Neural cell (in vitro differentiated cells): Measurements from ENCODE around the gene PAK4.
"Not testable (repeated sequence)": the region's sequence is repeated elsewhere in the genome, so short reads cannot be mapped to it uniquely, and the experiment has no call there.

ENCODE experiments used
- CTCF ChIP-seq: fragments of 450-650 bp; IDR thresholded peaks from 2 replicates; pipeline ENCODE4 v1.5.1; 2014; ENCODE audit warnings: antibody characterized with exemption, mild to moderate bottlenecking, moderate library complexity; ENCODE audit not compliant: poor library complexity, severe bottlenecking
- EP300 ChIP-seq: fragments of 450-650 bp; conservative IDR thresholded peaks from 2 replicates; pipeline ENCODE4 v1.6.1; 2014; ENCODE audit warnings: antibody characterized with exemption, mild to moderate bottlenecking, moderate library complexity; ENCODE audit not compliant: poor library complexity, severe bottlenecking
- EZH2 ChIP-seq: fragments of 200-600, 300-800 bp; shearing (Covaris generic), sonication (generic); IDR thresholded peaks from 2 replicates; pipeline ENCODE4 v1.6.1; 2014; ENCODE audit warnings: antibody characterized with exemption, low read length, borderline replicate concordance, mild to moderate bottlenecking; ENCODE audit not compliant: insufficient read depth, poor library complexity, severe bottlenecking
- POLR2AphosphoS5 ChIP-seq: IDR thresholded peaks from 2 replicates; pipeline ENCODE4 v1.6.1; 2012
- RAD21 ChIP-seq: fragments of 450-650 bp; conservative IDR thresholded peaks from 2 replicates; pipeline ENCODE4 v1.6.1; 2014; ENCODE audit warnings: antibody characterized with exemption, mild to moderate bottlenecking, moderate library complexity
- REST ChIP-seq: IDR thresholded peaks from 2 replicates; pipeline ENCODE4 v1.6.1; 2012; ENCODE audit warnings: borderline replicate concordance
- SMC3 ChIP-seq: fragments of 450-650 bp; conservative IDR thresholded peaks from 2 replicates; pipeline ENCODE4 v1.6.1; 2014; ENCODE audit warnings: antibody characterized with exemption, mild to moderate bottlenecking, moderate library complexity; ENCODE audit not compliant: poor library complexity
- TAF1 ChIP-seq: IDR thresholded peaks from 2 replicates; pipeline ENCODE4 v1.6.1; 2012; ENCODE audit warnings: low read depth

- not testable (repeated sequence) for TF ChIP-seq CTCF, RAD21, POLR2AphosphoS5, EZH2, TAF1, SMC3, REST, EP300
Observed at GRCh38 chr19:39143757-39144289, 18.2 kb downstream of the PAK4 start.
